ENCODE measurements around the gene FNBP1. TPM values are rescaled to one million over a fixed set of nuclear protein-coding genes. Genes with fewer than 3 reads are reported as not detected.
A peak's percentile ranks its signal among the peaks of the same experiment; 100 is the strongest.
"Not testable (repeated sequence)": the region's sequence is repeated elsewhere in the genome, so short reads cannot be mapped to it uniquely, and the experiment has no call there.

Gene FNBP1
- total and polyA plus RNA-seq, 8 donors = 30.4 to 51.8 (median 34.4) TPM

GRCh38 chr9:129958796-129959195 lies 84.2 kb downstream of the FNBP1 start:
- TF ChIP-seq, protein P1, sequence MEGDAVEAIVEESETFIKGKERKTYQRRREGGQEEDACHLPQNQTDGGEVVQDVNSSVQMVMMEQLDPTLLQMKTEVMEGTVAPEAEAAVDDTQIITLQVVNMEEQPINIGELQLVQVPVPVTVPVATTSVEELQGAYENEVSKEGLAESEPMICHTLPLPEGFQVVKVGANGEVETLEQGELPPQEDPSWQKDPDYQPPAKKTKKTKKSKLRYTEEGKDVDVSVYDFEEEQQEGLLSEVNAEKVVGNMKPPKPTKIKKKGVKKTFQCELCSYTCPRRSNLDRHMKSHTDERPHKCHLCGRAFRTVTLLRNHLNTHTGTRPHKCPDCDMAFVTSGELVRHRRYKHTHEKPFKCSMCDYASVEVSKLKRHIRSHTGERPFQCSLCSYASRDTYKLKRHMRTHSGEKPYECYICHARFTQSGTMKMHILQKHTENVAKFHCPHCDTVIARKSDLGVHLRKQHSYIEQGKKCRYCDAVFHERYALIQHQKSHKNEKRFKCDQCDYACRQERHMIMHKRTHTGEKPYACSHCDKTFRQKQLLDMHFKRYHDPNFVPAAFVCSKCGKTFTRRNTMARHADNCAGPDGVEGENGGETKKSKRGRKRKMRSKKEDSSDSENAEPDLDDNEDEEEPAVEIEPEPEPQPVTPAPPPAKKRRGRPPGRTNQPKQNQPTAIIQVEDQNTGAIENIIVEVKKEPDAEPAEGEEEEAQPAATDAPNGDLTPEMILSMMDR (IDR thresholded peaks at IDR 0.05) = no peak
- ATAC-seq (no peak), DNase-seq (no peak)
- no peak overlapping the region for H3K27ac ChIP-seq
- H3K9me3 ChIP-seq = no peaks in the 10 kb centered on the region
- no peak overlapping the region for H3K4me3 ChIP-seq
- intact Hi-C loops (cut with DNase I) = loop anchor here in 1 of 2 donors (10.0 kb wide), 1 partner anchor 54 kb away; no protein-coding TSS in a partner anchor
- H3K36me3 ChIP-seq = peaks cover 0 to 19% of the 10 kb centered on the region in 2 donors
- no peaks in the 10 kb centered on the region for H3K27me3 ChIP-seq
- H3K4me1 ChIP-seq = peaks cover 8 to 52% of the 10 kb centered on the region in 2 donors

DNA sequence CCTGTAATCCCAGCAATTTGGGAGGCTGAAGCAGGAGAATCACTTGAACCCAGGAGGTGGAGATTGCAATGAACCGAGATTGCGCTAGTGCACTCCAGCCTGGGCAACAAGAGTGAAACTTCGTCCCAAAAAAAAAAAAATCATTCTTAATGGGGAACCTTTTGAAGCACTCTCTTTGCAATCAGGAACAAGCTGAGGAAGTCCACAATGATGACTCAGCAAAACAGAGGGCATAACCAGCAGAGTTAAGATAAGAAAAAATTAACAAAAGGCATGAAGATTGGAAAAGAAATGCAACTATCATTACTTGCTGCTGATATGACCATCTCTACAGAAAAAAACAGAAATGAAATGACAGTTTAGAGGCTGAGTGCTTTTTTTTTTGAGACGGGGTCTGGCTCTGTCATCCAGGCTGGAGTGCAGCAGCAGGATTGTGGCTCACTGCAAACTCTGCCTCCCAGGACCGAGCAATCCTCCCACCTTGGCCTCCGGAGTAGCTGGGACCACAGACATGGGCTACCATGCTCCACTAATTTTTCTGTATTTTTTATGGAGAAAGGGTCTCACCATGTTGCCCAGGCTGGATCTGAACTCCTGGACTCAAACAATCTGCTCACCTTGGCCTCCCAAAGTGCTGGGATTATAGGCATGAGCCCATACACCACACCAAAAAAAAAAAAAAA lies 88.0 kb downstream of the FNBP1 start:
- no peak for DNase-seq
- no peak overlapping the region for H3K4me3 ChIP-seq
- no peaks in the 10 kb centered on the region for H3K9me3 ChIP-seq
- H3K27ac ChIP-seq = peak overlapping the region; percentile 42 to 83
- intact Hi-C loops (cut with DNase I) = loop anchor here in 1 of 2 donors (10.0 kb wide), 1 partner anchor 50 kb away; no protein-coding TSS in a partner anchor
- H3K27me3 ChIP-seq = no peaks in the 10 kb centered on the region
- TF ChIP-seq, protein P1 (IDR thresholded peaks at IDR 0.05) = no peak
- peaks cover 0 to 32% of the 10 kb centered on the region in 2 donors for H3K36me3 ChIP-seq
- ATAC-seq = peak; percentile 76
- H3K4me1 ChIP-seq = peaks cover 8 to 30% of the 10 kb centered on the region in 2 donors

GRCh38 chr9:129953736-129954135 lies 89.3 kb downstream of the FNBP1 start:
- no peak for ATAC-seq
- no peak overlapping the region for H3K27ac ChIP-seq

GRCh38 chr9:129952337-129952736 lies 90.7 kb downstream of the FNBP1 start:
- ATAC-seq = no peak
- intact Hi-C loops (cut with DNase I) = loop anchor here in 1 of 2 donors (10.0 kb wide), 1 partner anchor 48 kb away; no protein-coding TSS in a partner anchor
- no peak for DNase-seq
- H3K27ac ChIP-seq = no peak overlapping the region
- no peak overlapping the region for H3K4me3 ChIP-seq
- H3K27me3 ChIP-seq = no peaks in the 10 kb centered on the region
- peaks cover 8 to 26% of the 10 kb centered on the region in 2 donors for H3K4me1 ChIP-seq
- no peaks in the 10 kb centered on the region for H3K9me3 ChIP-seq
- TF ChIP-seq, protein P1 (IDR thresholded peaks at IDR 0.05) = no peak
- H3K36me3 ChIP-seq = peaks cover 0 to 22% of the 10 kb centered on the region in 2 donors

More at GRCh38 chr9:129953736-129954135, 89.3 kb downstream of the FNBP1 start:
- no peak for DNase-seq
- no peak overlapping the region for H3K4me3 ChIP-seq
- H3K9me3 ChIP-seq = no peaks in the 10 kb centered on the region
- H3K4me1 ChIP-seq = peaks cover 8 to 20% of the 10 kb centered on the region in 2 donors
- H3K27me3 ChIP-seq = no peaks in the 10 kb centered on the region
- intact Hi-C loops (cut with DNase I) = loop anchor here in 1 of 2 donors (10.0 kb wide), 1 partner anchor 49 kb away; no protein-coding TSS in a partner anchor
- TF ChIP-seq, protein P1 (IDR thresholded peaks at IDR 0.05) = no peak
- H3K36me3 ChIP-seq = peaks cover 0 to 32% of the 10 kb centered on the region in 2 donors

GRCh38 chr9:129949821-129950220 lies 93.2 kb downstream of the FNBP1 start:
- DNase-seq (no peak), ATAC-seq (no peak)
- Histone ChIP-seq H3K27ac (peak overlapping the region in 1 of 2 donors; percentile 34), H3K4me1 (peaks cover 8 to 41% of the 10 kb centered on the region in 2 donors), H3K4me3 (no peak overlapping the region), H3K27me3 (no peaks in the 10 kb centered on the region), H3K36me3 (peaks cover 0 to 13% of the 10 kb centered on the region in 2 donors), H3K9me3 (no peaks in the 10 kb centered on the region)
- TF ChIP-seq, protein P1 (IDR thresholded peaks at IDR 0.05) = no peak
- intact Hi-C loops (cut with DNase I) = loop anchor here in 1 of 2 donors (10.0 kb wide), 1 partner anchor 45 kb away; no protein-coding TSS in a partner anchor

- ATAC-seq; H3K4me3 ChIP-seq; H3K9me3 ChIP-seq; DNase-seq; H3K27ac ChIP-seq; intact Hi-C loops (cut with DNase I); H3K27me3 ChIP-seq: not testable (repeated sequence)
- Histone ChIP-seq H3K4me1 (peaks cover 4 to 44% of the 10 kb centered on the region in 2 donors), H3K36me3 (peaks cover 0 to 13% of the 10 kb centered on the region in 2 donors)
Measured at GRCh38 chr9:129948626-129949025, 94.4 kb downstream of the FNBP1 start.

All from left lung (tissue), 10 donors.